Lower lobe of right lung (tissue), 2 donors: ENCODE data around the gene PRELID3B. TPM values are rescaled to one million over a fixed set of nuclear protein-coding genes. Genes with fewer than 3 reads are reported as not detected.

Experiments used
- ATAC-seq, 2 donors: fragments of 200-7000 bp; cut with Tn5 transposase; one replicate each; pipeline ENCODE4 v1.9.1; 2020 to 2022; ENCODE audit warnings: mild to moderate bottlenecking in 2 of 2, moderate library complexity in 2 of 2
- DNase-seq: peaks from one replicate; pipeline ENCODE4 v3.0.0-alpha.2; 2020
- H3K27ac ChIP-seq: fragments of 200-600 bp; one replicate; pipeline ENCODE4 v1.8.0; 2022
- H3K27me3 ChIP-seq: fragments of 200-600 bp; one replicate; pipeline ENCODE4 v1.8.0; 2022; ENCODE audit warnings: low read depth
- H3K36me3 ChIP-seq: fragments of 200-600 bp; one replicate; pipeline ENCODE4 v1.8.0; 2022; ENCODE audit warnings: mild to moderate bottlenecking
- H3K4me1 ChIP-seq: fragments of 200-600 bp; one replicate; pipeline ENCODE4 v1.8.0; 2022
- H3K4me3 ChIP-seq: fragments of 200-600 bp; one replicate; pipeline ENCODE4 v1.8.0; 2022; ENCODE audit warnings: mild to moderate bottlenecking
- H3K9me3 ChIP-seq: fragments of 200-600 bp; one replicate; pipeline ENCODE4 v1.8.0; 2022
- CTCF ChIP-seq: fragments of 200-600 bp; IDR thresholded peaks from one replicate; pipeline ENCODE4 v1.8.0; 2022; ENCODE audit warnings: antibody characterized with exemption, mild to moderate bottlenecking
- intact Hi-C: fragments of 100-400 bp; cut with DNase I; formaldehyde crosslinking; loops from one replicate; pipeline ENCODE4 v1.11.0; 2022
- total RNA-seq: library from RNA; stranded (reverse); fragmentation: NEBNext Ultra II Directional; extraction: Animal tissue kit (Norgen Biotek cat#: 25700); gene quantifications from one replicate; pipeline ENCODE4 v1.2.1, GENCODE V29; 2021
- donor health status: DM: no; HTN: yes; CAD: no; lungs with severe emphysema.

Gene PRELID3B
- total RNA-seq, 1 donor from 2014 or later = 43.0 TPM

GRCh38 chr20:59082981-59083380 is 40.4 kb upstream of the PRELID3B start:
- no peaks in the 10 kb centered on the region for H3K4me1 ChIP-seq
- ATAC-seq (peak in 1 of 2 donors; percentile 53), DNase-seq (no peak)
- no peak for TF ChIP-seq CTCF
- H3K27me3 ChIP-seq = no peaks in the 10 kb centered on the region
- H3K4me3 ChIP-seq = no peak overlapping the region
- H3K9me3 ChIP-seq = no peaks in the 10 kb centered on the region
- intact Hi-C loops = loop anchor here (10.0 kb wide), 1 partner anchor 142 kb away; no protein-coding TSS in a partner anchor
- H3K36me3 ChIP-seq = no peaks in the 10 kb centered on the region
- no peak overlapping the region for H3K27ac ChIP-seq

DNA sequence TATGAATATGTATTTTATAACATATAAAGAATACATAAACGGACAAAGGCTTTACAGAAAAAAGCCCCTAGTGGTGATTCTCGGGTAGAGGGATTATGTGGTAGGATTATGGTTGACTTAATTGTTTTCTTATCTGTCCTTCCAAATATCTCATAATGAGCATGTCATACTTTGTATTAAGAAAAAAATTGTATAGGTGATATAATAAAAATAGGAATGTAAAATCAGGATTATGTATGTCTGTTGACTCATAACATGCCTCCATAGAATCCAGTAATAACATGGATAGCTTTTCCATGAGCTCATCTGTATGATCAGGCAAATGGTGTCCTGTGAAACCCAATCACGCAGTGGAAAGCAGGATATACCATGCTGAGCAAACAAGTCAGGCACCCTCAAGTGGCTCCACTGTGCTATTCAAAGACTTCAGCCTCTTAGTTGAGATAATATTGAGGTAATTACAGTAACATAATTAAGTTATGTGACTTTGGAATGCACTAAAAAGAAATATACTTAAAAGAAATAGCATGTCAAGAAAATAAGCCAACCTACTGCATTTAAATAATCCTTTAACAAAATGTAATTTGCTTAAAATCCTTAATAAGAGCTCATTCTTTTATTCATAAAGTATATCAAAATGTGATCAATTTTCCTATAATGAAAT is 39.6 kb upstream of the PRELID3B start:
- Histone ChIP-seq H3K4me1 (no peaks in the 10 kb centered on the region), H3K27me3 (no peaks in the 10 kb centered on the region), H3K9me3 (no peaks in the 10 kb centered on the region), H3K4me3 (no peak overlapping the region), H3K27ac (no peak overlapping the region), H3K36me3 (no peaks in the 10 kb centered on the region)
- DNase-seq = no peak
- ATAC-seq = no peak
- intact Hi-C loops = loop anchor here (10.0 kb wide), 1 partner anchor 143 kb away; no protein-coding TSS in a partner anchor
- peak; percentile 23 for TF ChIP-seq CTCF

DNA sequence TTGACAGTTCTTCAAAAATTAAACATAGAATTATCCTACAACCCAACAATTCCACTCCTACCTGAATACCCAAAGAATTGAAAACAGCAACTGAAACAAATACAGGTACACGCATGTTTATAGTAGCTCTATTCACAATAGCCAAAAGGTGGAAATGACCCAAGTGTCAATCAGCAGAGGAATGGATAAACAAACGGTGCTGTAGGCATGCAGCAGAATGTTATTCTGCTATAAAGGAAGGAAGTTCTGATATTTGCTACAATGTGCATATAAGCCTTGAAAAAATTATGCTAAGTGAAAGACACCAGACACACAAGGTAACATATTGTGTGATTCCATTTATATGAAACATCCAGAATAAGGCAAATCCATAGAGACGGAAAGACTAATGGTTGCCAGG is 38.5 kb upstream of the PRELID3B start:
- no peak for TF ChIP-seq CTCF
- Histone ChIP-seq H3K4me1 (no peaks in the 10 kb centered on the region), H3K27ac (no peak overlapping the region), H3K9me3 (no peaks in the 10 kb centered on the region), H3K27me3 (no peaks in the 10 kb centered on the region), H3K36me3 (no peaks in the 10 kb centered on the region), H3K4me3 (no peak overlapping the region)
- intact Hi-C loops = loop anchor here (10.0 kb wide), 1 partner anchor 144 kb away; no protein-coding TSS in a partner anchor
- ATAC-seq (no peak), DNase-seq (no peak)

GRCh38 chr20:59078231-59078630 is 35.6 kb upstream of the PRELID3B start:
- no peak for TF ChIP-seq CTCF
- no peaks in the 10 kb centered on the region for H3K27me3 ChIP-seq
- no peaks in the 10 kb centered on the region for H3K4me1 ChIP-seq
- intact Hi-C loops = no loop called here
- no peak overlapping the region for H3K4me3 ChIP-seq
- no peaks in the 10 kb centered on the region for H3K9me3 ChIP-seq
- DNase-seq (no peak), ATAC-seq (no peak)
- no peak overlapping the region for H3K27ac ChIP-seq
- H3K36me3 ChIP-seq = no peaks in the 10 kb centered on the region

DNA sequence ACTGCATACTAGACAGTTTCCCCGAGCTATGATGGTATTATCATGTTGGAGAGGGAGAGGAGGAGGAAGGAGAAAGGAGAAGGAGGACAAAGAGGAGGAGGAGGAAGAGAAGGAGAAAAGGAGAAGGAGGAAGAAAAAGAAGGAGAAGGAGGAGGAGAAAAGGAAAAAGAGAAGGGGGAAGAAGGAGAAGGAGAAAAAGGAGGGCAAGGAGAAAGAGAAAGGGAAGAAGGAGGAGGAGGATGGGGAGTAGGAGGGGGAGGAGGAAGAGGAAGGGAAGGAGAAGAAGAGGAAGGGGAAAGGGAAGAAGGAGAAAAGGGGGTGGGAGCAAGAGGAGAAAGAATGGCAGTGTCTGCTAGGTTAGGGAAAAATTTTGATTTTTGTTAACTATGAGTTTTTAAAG is 35.1 kb upstream of the PRELID3B start:
- Histone ChIP-seq H3K27ac (no peak overlapping the region), H3K36me3 (no peaks in the 10 kb centered on the region), H3K9me3 (no peaks in the 10 kb centered on the region), H3K27me3 (no peaks in the 10 kb centered on the region), H3K4me1 (no peaks in the 10 kb centered on the region), H3K4me3 (no peak overlapping the region)
- intact Hi-C loops = no loop called here
- TF ChIP-seq CTCF = no peak
- no peak for DNase-seq
- no peak for ATAC-seq
